ENCODE measurements around the gene KLHL8. TPM values are rescaled to one million over a fixed set of nuclear protein-coding genes. Genes with fewer than 3 reads are reported as not detected.

Gene KLHL8
- total and polyA plus RNA-seq, 2 donors (not counting 3 experiments of a cell fraction or from before 2014, with no cell fraction given), result 1.7 to 9.0 TPM

GRCh38 chr4:87232216-87232615 lies 11.8 kb upstream of the KLHL8 start:
- H3K79me2 ChIP-seq (ENCODE audit: control insufficient read depth, insufficient read depth, low read length), result no peaks in the 10 kb centered on the region
- intact Hi-C loops (cut with micrococcal nuclease) (loop anchor here (10.0 kb wide), 2 partner anchors 227 to 637 kb away; partner anchors contain the start of gene PTPN13), dilution Hi-C loops (cut with MboI; ENCODE audit: extremely low pct_ligation_motif_present, low sequenced_read_pairs) (no loop called here)
- H3K4me3 ChIP-seq (replicated peaks in 1 of 3; ENCODE audit: insufficient read depth in 1 of 3, low read depth in 1 of 3, low read length in 3 of 3), result no peak overlapping the region
- no peak overlapping the region for H3K4me2 ChIP-seq (ENCODE audit: insufficient read depth, low read length)
- H3K9ac ChIP-seq (replicated peaks; ENCODE audit: extremely low read depth, insufficient read depth, low read length), result no peak overlapping the region
- ChIA-PET POLR2A (no interaction called here), CTCF (interaction anchor here (1.0 kb wide), 1 partner anchor 94 kb away, joined by 3 read pairs; no protein-coding TSS in a partner anchor)
- H3K9me1 ChIP-seq (replicated peaks; ENCODE audit: control insufficient read depth, extremely low read depth, insufficient read depth, low read length), result no peaks in the 10 kb centered on the region
- no peaks in the 10 kb centered on the region for H4K20me1 ChIP-seq (replicated peaks; ENCODE audit: control insufficient read depth, extremely low read depth, insufficient read depth, low read length)
- no peak for TF ChIP-seq FOS (IDR thresholded peaks at IDR 0.05; ENCODE audit: borderline replicate concordance, insufficient read depth, low read length)
- no peak for TF ChIP-seq MAX (IDR thresholded peaks at IDR 0.05; ENCODE audit: insufficient read depth, insufficient read length)
- no peak for TF ChIP-seq MYC (IDR thresholded peaks at IDR 0.05; ENCODE audit: low read depth, low read length)
- no peak for TF ChIP-seq EZH2 (IDR thresholded peaks at IDR 0.05; ENCODE audit: borderline replicate concordance, low read depth, low read length, severe bottlenecking)
- TF ChIP-seq JUN (IDR thresholded peaks at IDR 0.05; ENCODE audit: borderline replicate concordance, insufficient read depth, insufficient read length, low read depth), result no peak
- TF ChIP-seq POLR2A (IDR thresholded peaks at IDR 0.05; ENCODE audit: low read depth, low read length), result no peak
- TF ChIP-seq CTCF (IDR thresholded peaks at IDR 0.05; ENCODE audit: extremely low read depth in 1 of 2, insufficient read depth in 1 of 2, low read depth in 1 of 2, low read length in 2 of 2), result no peak
- no peak for TF ChIP-seq POLR2AphosphoS5 (IDR thresholded peaks at IDR 0.05; ENCODE audit: insufficient read depth, low read depth, low read length)
- TF ChIP-seq GATA2 (IDR thresholded peaks at IDR 0.05; ENCODE audit: insufficient read depth, insufficient read length, low read depth, low read length), result no peak
- peaks cover 4 to 10% of the 10 kb centered on the region in 2 experiments for H3K27me3 ChIP-seq (ENCODE audit: control insufficient read depth in 2 of 2, insufficient read depth in 2 of 2, low read length in 2 of 2)
- no peaks in the 10 kb centered on the region for H3K36me3 ChIP-seq (ENCODE audit: control insufficient read depth in 2 of 2, extremely low read depth in 1 of 2, insufficient read depth in 2 of 2, low read length in 2 of 2)
- no TSS peak for BruUV-seq (replicated peaks)
- H2AFZ ChIP-seq (ENCODE audit: low read depth, low read length), result no peak overlapping the region
- FAIRE-seq, result no peak
- no peaks in the 10 kb centered on the region for H3K9me3 ChIP-seq (replicated peaks; ENCODE audit: control insufficient read depth, insufficient read depth, low read length)
- DNase-seq (ENCODE audit: low read depth, low spot score), result no peak
- H3K4me1 ChIP-seq (ENCODE audit: control insufficient read depth, extremely low read depth, insufficient read depth, low read length), result peaks cover 2% of the 10 kb centered on the region
- H3K27ac ChIP-seq (ENCODE audit: insufficient read depth, low read depth, low read length), result no peak overlapping the region
